Kidney (tissue), 14 donors: ENCODE measurements around the gene CCSER1. TPM values are rescaled to one million over a fixed set of nuclear protein-coding genes. Genes with fewer than 3 reads are reported as not detected.

Experiments
- DNase-seq, 5 donors: peaks; one replicate each; pipeline ENCODE4 v3.0.0-alpha.2; 2013 to 2020
- FAIRE-seq: peaks from 2 replicates; lab custom pipeline; 2012; peaks lifted over from hg19 to GRCh38; lab: Jason Lieb, UNC
- H3K27ac ChIP-seq, 2 donors: one replicate each; pipeline ENCODE4 v1.7.0; 2013; ENCODE audit warnings: low read depth in 2 of 2, low read length in 2 of 2, inconsistent platforms in 1 of 2
- H3K27me3 ChIP-seq: one replicate; pipeline ENCODE4 v1.7.1; 2013; ENCODE audit warnings: low read length, inconsistent platforms; ENCODE audit not compliant: control insufficient read depth, insufficient read depth
- H3K36me3 ChIP-seq, 3 donors: one replicate each; pipeline versions ENCODE4 v1.7.0 to v1.7.1; 2013; ENCODE audit warnings: low read length in 3 of 3, control low read depth in 1 of 3, inconsistent platforms in 1 of 3; ENCODE audit not compliant: insufficient read depth in 3 of 3, control insufficient read depth in 2 of 3
- H3K4me1 ChIP-seq, 3 donors: one replicate each; pipeline versions ENCODE4 v1.7.0 to v1.7.1; 2013; ENCODE audit warnings: low read length in 3 of 3, inconsistent platforms in 1 of 3, low read depth in 1 of 3; ENCODE audit not compliant: control insufficient read depth in 2 of 3, insufficient read depth in 2 of 3
- H3K4me3 ChIP-seq, 3 donors: one replicate each; pipeline versions ENCODE4 v1.7.0 to v1.8.1; 2013; ENCODE audit warnings: low read length in 3 of 3, control low read depth in 1 of 3, inconsistent platforms in 1 of 3
- H3K9ac ChIP-seq, 3 donors: one replicate each; pipeline versions ENCODE4 v1.7.0 to v1.7.1; 2013; ENCODE audit warnings: low read length in 3 of 3, control low read depth in 1 of 3, inconsistent platforms in 1 of 3
- H3K9me3 ChIP-seq, 3 donors: one replicate each; pipeline versions ENCODE4 v1.7.0 to v1.7.1; 2013; ENCODE audit warnings: low read length in 3 of 3, control low read depth in 1 of 3, inconsistent platforms in 1 of 3; ENCODE audit not compliant: control insufficient read depth in 2 of 3, insufficient read depth in 1 of 3
- CTCF ChIP-seq: IDR thresholded peaks from 3 replicates; pipeline ENCODE4 v1.5.1; 2012; ENCODE audit warnings: mild to moderate bottlenecking, moderate library complexity, borderline replicate concordance; ENCODE audit not compliant: insufficient read depth; ENCODE audit errors: extremely low read depth
- intact Hi-C: fragments of 100-400 bp; cut with DNase I; formaldehyde crosslinking; loops from one replicate; pipeline ENCODE4 v1.11.1; 2022
- polyA plus RNA-seq: library from polyadenylated mRNA; stranded (reverse); fragments of 350-450 nt; fragmentation: Illumina TruSeq; extraction: RNeasy Lipid Tissue Mini Kit (QIAGEN cat#74804); gene quantifications from one replicate; pipeline ENCODE4 v1.2.3, GENCODE V29; 2014; ENCODE audit warnings: low read depth, low replicate concordance; ENCODE audit not compliant: insufficient read depth
- total RNA-seq: library from RNA; stranded (reverse); fragmentation: NEBNext Ultra II Directional; extraction: Animal tissue kit (Norgen Biotek cat#: 25700); gene quantifications from one replicate; pipeline ENCODE4 v1.2.1, GENCODE V29; 2021
- donor health status: control.
- donor health status: control.
- donor health status: control.
- donor health status: control.
- donor health status: control.
- donor health status: DM: yes; HTN: yes; CAD: no.
- donor health status: Normal renal cell carcinoma (clear cell type).

Gene CCSER1
- total and polyA plus RNA-seq, 2 donors from 2014 or later: 4.2 to 26.8 TPM

GRCh38 chr4:91099666-91100065 is 972.5 kb downstream of the CCSER1 start:
- no peak for FAIRE-seq
- DNase-seq: no peak
- Histone ChIP-seq H3K9ac (no peak overlapping the region), H3K27ac (no peak overlapping the region), H3K36me3 (no peaks in the 10 kb centered on the region), H3K4me3 (no peak overlapping the region), H3K27me3 (no peaks in the 10 kb centered on the region), H3K4me1 (no peaks in the 10 kb centered on the region), H3K9me3 (peaks cover 0 to 9% (median 0%) of the 10 kb centered on the region in 3 donors)
- intact Hi-C loops: no loop called here
- TF ChIP-seq CTCF: no peak

- peaks cover 0 to 3% (median 0%) of the 10 kb centered on the region in 3 donors for H3K9me3 ChIP-seq
- H3K4me1 ChIP-seq: peaks cover 0 to 3% (median 0%) of the 10 kb centered on the region in 3 donors
- H3K9ac ChIP-seq: no peak overlapping the region
- no peak overlapping the region for H3K27ac ChIP-seq
- no peaks in the 10 kb centered on the region for H3K36me3 ChIP-seq
- intact Hi-C loops: no loop called here
- TF ChIP-seq CTCF: no peak
- H3K27me3 ChIP-seq: no peaks in the 10 kb centered on the region
- DNase-seq: no peak
- FAIRE-seq: no peak
- no peak overlapping the region for H3K4me3 ChIP-seq
Observed at GRCh38 chr4:91108751-91109150, 981.6 kb downstream of the CCSER1 start.

- intact Hi-C loops: no loop called here
- Histone ChIP-seq H3K36me3 (no peaks in the 10 kb centered on the region), H3K4me3 (no peak overlapping the region), H3K27me3 (no peaks in the 10 kb centered on the region), H3K9ac (no peak overlapping the region), H3K27ac (no peak overlapping the region), H3K9me3 (peaks cover 0 to 4% (median 0%) of the 10 kb centered on the region in 3 donors), H3K4me1 (peaks cover 0 to 3% (median 0%) of the 10 kb centered on the region in 3 donors)
- TF ChIP-seq CTCF: no peak
- peak; percentile 92 for FAIRE-seq
- DNase-seq: peak in 1 of 5 donors; percentile 18
Observed at GRCh38 chr4:91111556-91111955, 984.4 kb downstream of the CCSER1 start.
